HUES48 (cell line): ENCODE measurements around the gene NAA20.
A peak's percentile ranks its signal among the peaks of the same experiment; 100 is the strongest.

Source experiments
- H3K27ac ChIP-seq: one replicate; pipeline ENCODE4 v1.7.0; 2013; ENCODE audit warnings: low read depth, low read length, inconsistent platforms
- H3K27me3 ChIP-seq: 2 replicates; pipeline ENCODE4 v1.6.1; 2013; ENCODE audit warnings: mild to moderate bottlenecking, low read length; ENCODE audit not compliant: control insufficient read depth, insufficient read depth
- H3K36me3 ChIP-seq: 2 replicates; pipeline ENCODE4 v1.6.1; 2013; ENCODE audit warnings: low read length; ENCODE audit not compliant: control insufficient read depth, insufficient read depth
- H3K4me1 ChIP-seq: 2 replicates; pipeline ENCODE4 v1.6.1; 2013; ENCODE audit warnings: mild to moderate bottlenecking, low read length; ENCODE audit not compliant: control insufficient read depth, insufficient read depth
- H3K4me3 ChIP-seq: 2 replicates; pipeline ENCODE4 v1.5.1; 2013; ENCODE audit warnings: mild to moderate bottlenecking, low read depth, low read length
- H3K9ac ChIP-seq: 2 replicates; pipeline ENCODE4 v1.6.1; 2013; ENCODE audit warnings: mild to moderate bottlenecking, low read depth, low read length, moderate library complexity
- H3K9me3 ChIP-seq: 2 replicates; pipeline ENCODE4 v1.6.1; 2013; ENCODE audit warnings: low read length; ENCODE audit not compliant: control insufficient read depth, insufficient read depth

Gene NAA20

GRCh38 chr20:19975436-19975799 lies 41.7 kb upstream of the NAA20 start:
- Histone ChIP-seq H3K27me3 (no peaks in the 10 kb centered on the region), H3K27ac (peak overlapping the region; percentile 4), H3K36me3 (no peaks in the 10 kb centered on the region), H3K9ac (no peak overlapping the region), H3K4me3 (no peak overlapping the region; the same call in 1 of the 2 replicates), H3K9me3 (no peaks in the 10 kb centered on the region), H3K4me1 (peaks cover 9% of the 10 kb centered on the region)

DNA sequence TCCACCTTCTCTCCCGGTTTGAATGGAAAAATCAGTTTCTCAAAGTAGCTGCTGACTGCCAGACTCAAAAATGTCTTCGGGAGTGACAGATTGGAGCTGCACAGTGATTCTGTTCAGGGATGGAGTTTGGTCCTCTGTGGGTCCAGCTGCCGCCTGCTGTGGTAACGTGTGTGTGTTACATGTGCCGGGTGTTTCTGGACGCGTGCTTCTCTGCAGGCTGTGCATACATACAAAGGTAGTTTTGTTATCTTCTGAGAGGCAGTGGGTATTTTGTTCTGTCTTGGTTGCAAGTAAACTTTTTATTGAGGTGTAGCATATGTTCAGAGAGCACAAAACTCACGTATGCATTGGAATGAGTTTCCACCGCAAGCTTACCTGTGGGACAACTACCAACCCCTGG lies 41.3 kb upstream of the NAA20 start:
- H3K27ac ChIP-seq = no peak overlapping the region
- peak overlapping the region; percentile 10; the same call in 1 of the 2 replicates for H3K4me3 ChIP-seq
- H3K9ac ChIP-seq = no peak overlapping the region

DNA sequence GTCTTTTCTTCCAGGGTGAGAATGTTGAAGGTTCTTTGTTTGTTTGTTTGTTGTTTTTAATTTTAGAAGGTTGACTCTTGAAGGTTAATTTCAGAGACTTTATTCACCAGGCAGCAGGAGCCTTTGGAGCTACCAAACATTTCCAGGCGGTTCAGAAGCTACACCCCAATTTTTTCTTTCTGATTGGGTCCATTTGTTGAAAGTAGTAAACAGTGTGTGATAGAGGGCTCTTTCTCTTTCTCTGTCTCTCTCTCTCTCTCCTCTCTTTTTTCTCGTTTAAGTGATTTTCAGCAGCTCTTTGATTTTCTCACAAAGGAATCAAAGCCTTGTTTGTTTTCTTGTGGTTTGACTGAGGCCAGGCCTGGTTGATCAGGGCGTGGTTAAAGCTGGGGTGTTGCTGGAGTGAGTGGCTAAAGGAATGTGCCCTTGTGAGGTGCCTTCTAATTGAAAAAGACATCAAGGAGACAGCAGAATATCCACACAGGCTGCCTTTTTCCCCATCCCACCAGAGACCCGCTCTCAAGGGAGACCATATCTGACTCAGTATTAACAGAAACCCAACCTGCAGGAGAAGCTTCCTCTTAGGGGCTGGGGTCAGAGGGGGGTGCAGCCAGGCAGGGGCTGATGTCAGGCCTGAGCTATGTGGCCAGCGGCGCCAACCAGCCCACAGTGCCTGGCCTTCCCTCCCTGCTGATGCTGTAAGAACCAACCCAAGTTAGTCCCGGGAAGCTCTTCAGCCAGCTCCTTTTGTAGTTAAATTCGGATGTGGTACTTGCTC lies 40.4 kb upstream of the NAA20 start:
- H3K4me1 ChIP-seq = peaks cover 9% of the 10 kb centered on the region
- H3K36me3 ChIP-seq = no peaks in the 10 kb centered on the region
- no peak overlapping the region for H3K9ac ChIP-seq
- H3K9me3 ChIP-seq = no peaks in the 10 kb centered on the region
- peak overlapping the region; percentile 79 for H3K27ac ChIP-seq
- no peaks in the 10 kb centered on the region for H3K27me3 ChIP-seq
- no peak overlapping the region for H3K4me3 ChIP-seq

More for the DNA sequence above, 41.3 kb upstream of the NAA20 start:
- Histone ChIP-seq H3K9me3 (no peaks in the 10 kb centered on the region), H3K4me1 (peaks cover 9% of the 10 kb centered on the region), H3K36me3 (no peaks in the 10 kb centered on the region), H3K27me3 (no peaks in the 10 kb centered on the region)

GRCh38 chr20:19977373-19977770 lies 39.8 kb upstream of the NAA20 start:
- peaks cover 9% of the 10 kb centered on the region for H3K4me1 ChIP-seq
- no peak overlapping the region for H3K4me3 ChIP-seq
- no peak overlapping the region for H3K9ac ChIP-seq
- peak overlapping the region; percentile 49 for H3K27ac ChIP-seq
- H3K27me3 ChIP-seq = no peaks in the 10 kb centered on the region
- H3K9me3 ChIP-seq = no peaks in the 10 kb centered on the region
- no peaks in the 10 kb centered on the region for H3K36me3 ChIP-seq

DNA sequence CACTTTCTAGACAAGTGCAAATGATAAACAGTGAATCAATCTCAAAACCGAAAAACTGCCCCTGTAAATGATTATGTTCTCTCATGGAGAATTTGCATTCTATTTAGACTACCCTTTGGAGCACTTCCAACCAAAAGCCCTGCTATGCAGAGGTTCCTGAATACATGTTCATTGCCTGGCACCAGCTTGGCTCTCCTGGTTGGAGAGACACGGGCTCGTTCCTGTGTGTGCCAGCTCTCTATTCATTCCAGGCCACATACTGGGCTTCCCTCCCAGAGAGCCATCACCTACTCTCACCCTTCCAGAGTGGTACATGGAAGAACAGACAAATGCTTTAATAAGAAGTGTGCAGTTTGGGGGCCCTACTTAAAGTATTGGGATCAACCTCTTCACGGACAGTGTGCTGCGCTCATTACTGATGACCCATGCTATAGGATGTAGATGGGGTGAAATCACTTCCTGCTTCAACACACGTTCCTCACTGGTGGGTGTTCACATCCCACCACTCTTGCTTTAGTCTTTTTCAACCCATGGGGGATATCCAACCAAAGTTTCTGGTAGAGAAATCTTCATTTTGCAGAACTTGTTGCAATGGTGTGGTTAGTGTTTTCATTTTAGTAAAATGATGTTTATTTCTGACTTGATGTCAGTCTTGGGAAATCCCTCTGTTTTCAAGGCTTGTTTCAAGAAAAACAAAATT lies 38.5 kb upstream of the NAA20 start:
- Histone ChIP-seq H3K4me3 (no peak overlapping the region), H3K27me3 (no peaks in the 10 kb centered on the region), H3K9me3 (no peaks in the 10 kb centered on the region), H3K27ac (no peak overlapping the region), H3K4me1 (peaks cover 9% of the 10 kb centered on the region), H3K36me3 (no peaks in the 10 kb centered on the region), H3K9ac (no peak overlapping the region)

- Histone ChIP-seq H3K9ac (no peak overlapping the region), H3K4me1 (peaks cover 9% of the 10 kb centered on the region), H3K36me3 (no peaks in the 10 kb centered on the region), H3K9me3 (no peaks in the 10 kb centered on the region), H3K27ac (no peak overlapping the region), H3K27me3 (no peaks in the 10 kb centered on the region), H3K4me3 (no peak overlapping the region)
Observed at GRCh38 chr20:19981031-19981451, 36.1 kb upstream of the NAA20 start.

- H3K4me1 ChIP-seq = no peaks in the 10 kb centered on the region
- H3K36me3 ChIP-seq = no peaks in the 10 kb centered on the region
- no peaks in the 10 kb centered on the region for H3K27me3 ChIP-seq
- H3K9ac ChIP-seq = no peak overlapping the region
- H3K4me3 ChIP-seq = no peak overlapping the region
- H3K27ac ChIP-seq = no peak overlapping the region
- no peaks in the 10 kb centered on the region for H3K9me3 ChIP-seq
Observed at GRCh38 chr20:19986419-19986818, 30.7 kb upstream of the NAA20 start.

GRCh38 chr20:19987046-19987445 lies 30.1 kb upstream of the NAA20 start:
- no peaks in the 10 kb centered on the region for H3K9me3 ChIP-seq
- no peaks in the 10 kb centered on the region for H3K27me3 ChIP-seq
- H3K4me3 ChIP-seq = no peak overlapping the region
- no peak overlapping the region for H3K9ac ChIP-seq
- H3K4me1 ChIP-seq = peaks cover 5% of the 10 kb centered on the region; the same call in 1 of the 2 replicates
- no peak overlapping the region for H3K27ac ChIP-seq
- H3K36me3 ChIP-seq = no peaks in the 10 kb centered on the region

- H3K9ac ChIP-seq = no peak overlapping the region
- H3K4me1 ChIP-seq = peaks cover 22% of the 10 kb centered on the region
- H3K4me3 ChIP-seq = no peak overlapping the region
- H3K27me3 ChIP-seq = 0 out of 2 replicates have a peak, but pooled peaks cover 2% of the 10 kb centered on the region
- H3K36me3 ChIP-seq = no peaks in the 10 kb centered on the region
- no peaks in the 10 kb centered on the region for H3K9me3 ChIP-seq
- no peak overlapping the region for H3K27ac ChIP-seq
Observed at GRCh38 chr20:19990850-19991249, 26.3 kb upstream of the NAA20 start.

DNA sequence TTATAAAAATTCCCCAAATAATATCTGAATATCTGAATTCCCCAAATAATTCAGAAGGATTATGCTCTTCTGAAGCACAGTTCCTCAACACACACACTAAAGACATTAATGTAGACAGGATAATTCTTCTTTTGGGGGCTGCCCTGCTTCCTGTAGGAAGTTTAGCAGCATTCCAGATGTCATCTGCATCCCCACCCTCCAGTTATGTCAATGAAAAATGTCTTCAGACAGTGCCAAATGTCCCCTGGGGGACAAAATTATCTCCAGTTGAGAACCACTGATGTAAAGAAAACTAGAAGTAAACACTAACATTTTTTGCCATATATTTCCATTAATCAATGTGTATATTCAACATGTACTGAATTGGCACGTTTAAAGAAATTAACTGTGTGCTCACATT lies 25.9 kb upstream of the NAA20 start:
- H3K4me1 ChIP-seq = peaks cover 22% of the 10 kb centered on the region
- H3K4me3 ChIP-seq = no peak overlapping the region
- H3K27ac ChIP-seq = no peak overlapping the region
- H3K36me3 ChIP-seq = no peaks in the 10 kb centered on the region
- H3K9me3 ChIP-seq = no peaks in the 10 kb centered on the region
- H3K27me3 ChIP-seq = 0 out of 2 replicates have a peak, but pooled peaks cover 2% of the 10 kb centered on the region
- no peak overlapping the region for H3K9ac ChIP-seq

- peaks cover 22% of the 10 kb centered on the region for H3K4me1 ChIP-seq
- H3K27me3 ChIP-seq = 0 out of 2 replicates have a peak, but pooled peaks cover 2% of the 10 kb centered on the region
- H3K9me3 ChIP-seq = no peaks in the 10 kb centered on the region
- H3K27ac ChIP-seq = no peak overlapping the region
- no peak overlapping the region for H3K9ac ChIP-seq
- no peaks in the 10 kb centered on the region for H3K36me3 ChIP-seq
- H3K4me3 ChIP-seq = no peak overlapping the region
Observed at GRCh38 chr20:19991854-19992253, 25.3 kb upstream of the NAA20 start.
